K562 (cell line): ENCODE results near the gene MACF1. TPM values are rescaled to one million over a fixed set of nuclear protein-coding genes. Genes with fewer than 3 reads are reported as not detected.

Experiments used
- ATAC-seq: fragments of 200-7000 bp; cut with Tn5 transposase; 3 replicates; pipeline ENCODE4 v1.9.1; 2020; ENCODE audit warnings: moderate library complexity
- BruUV-seq: library from RNA; stranded (reverse); fragments of 400-500 nt; replicated peaks from 2 replicates; lab custom pipeline; 2021; lab: Mats Ljungman, UMichigan
- CTCF ChIA-PET: fragments of 300-600 bp; formaldehyde crosslinking; extraction: SDS; loops from one replicate; lab custom pipeline; 2021; ENCODE audit warnings: low intra/inter-chr PET ratio; lab: Yijun Ruan, JAX
- POLR2A ChIA-PET: fragments of 300-600, 350-650 bp; sonication (Branson Sonifier 250); formaldehyde crosslinking; extraction: SDS; loops from one replicate; lab custom pipeline; 2021; ENCODE audit warnings: antibody characterized with exemption, inconsistent platforms; lab: Yijun Ruan, JAX
- DNase-seq, 4 experiments: peaks; one replicate each; pipeline versions ENCODE4 v3.0.0 to v3.0.0-alpha.2; 2011 to 2018; ENCODE audit warnings: low spot score in 3 of 4, mixed read lengths in 3 of 4; ENCODE audit errors: extremely low read depth in 1 of 4
- FAIRE-seq: peaks from 2 replicates; lab custom pipeline; 2011; peaks lifted over from hg19 to GRCh38; lab: Jason Lieb, UNC
- H2AFZ ChIP-seq: 2 replicates; pipeline ENCODE4 v1.6.0; 2011; ENCODE audit warnings: low read depth, low read length, control low read depth, inconsistent platforms
- H3K27ac ChIP-seq: fragments of 200-600 bp; 3 replicates; pipeline ENCODE4 v1.8.0; 2011; ENCODE audit warnings: low read depth, mild to moderate bottlenecking, control low read depth, inconsistent platforms, low read length, moderate library complexity, mixed read lengths; ENCODE audit errors: extremely low read depth
- H3K27me3 ChIP-seq, 2 experiments: fragments of 300-600 bp in 1 of 2; 2 replicates in 1 of 2; 3 replicates in 1 of 2; pipeline versions ENCODE4 v1.6.0 to v1.8.0; 2011; ENCODE audit warnings: inconsistent platforms in 2 of 2, low read length in 2 of 2, mild to moderate bottlenecking in 1 of 2, mixed read lengths in 1 of 2, moderate library complexity in 1 of 2; ENCODE audit not compliant: control insufficient read depth in 2 of 2, insufficient read depth in 2 of 2
- H3K36me3 ChIP-seq: fragments of 300-600 bp; 3 replicates; pipeline ENCODE4 v1.8.0; 2011; ENCODE audit warnings: mild to moderate bottlenecking, low read length, inconsistent platforms; ENCODE audit not compliant: control insufficient read depth, insufficient read depth
- H3K4me1 ChIP-seq, 2 experiments: fragments of 200-600 bp in 1 of 2; replicated peaks in 1 of 2; 2 replicates in 1 of 2; 3 replicates in 1 of 2; pipeline versions ENCODE4 v1.5.1 to v1.8.0; 2011; ENCODE audit warnings: inconsistent platforms in 2 of 2, low read length in 2 of 2, mild to moderate bottlenecking in 1 of 2, mixed read lengths in 1 of 2, moderate library complexity in 1 of 2; ENCODE audit not compliant: control insufficient read depth in 2 of 2, insufficient read depth in 2 of 2
- H3K4me2 ChIP-seq: 2 replicates; pipeline ENCODE4 v1.6.1; 2011; ENCODE audit warnings: low read length, control low read depth, inconsistent platforms, mixed read lengths; ENCODE audit not compliant: insufficient read depth
- H3K4me3 ChIP-seq: fragments of 200-600 bp; sonication (generic), shearing (Covaris generic); 2 replicates; pipeline ENCODE4 v1.5.1; 2016; ENCODE audit warnings: control low read depth, inconsistent platforms
- H3K79me2 ChIP-seq: fragments of 200-600 bp; 3 replicates; pipeline ENCODE4 v1.8.0; 2011; ENCODE audit warnings: low read length, inconsistent platforms; ENCODE audit not compliant: control insufficient read depth, insufficient read depth
- H3K9ac ChIP-seq, 2 experiments: 2 replicates each; pipeline versions ENCODE4 v1.6.0 to v1.6.1; 2011; ENCODE audit warnings: low read depth in 2 of 2, low read length in 2 of 2, control low read depth in 1 of 2, inconsistent platforms in 1 of 2, mild to moderate bottlenecking in 1 of 2, mixed read lengths in 1 of 2; ENCODE audit not compliant: insufficient read depth in 1 of 2
- H3K9me1 ChIP-seq: one replicate; pipeline ENCODE4 v1.6.0; 2011; ENCODE audit warnings: inconsistent platforms, mild to moderate bottlenecking, low read length, moderate library complexity; ENCODE audit not compliant: control insufficient read depth, insufficient read depth
- H3K9me3 ChIP-seq: replicated peaks from 2 replicates; pipeline ENCODE4 v1.5.1; 2011; ENCODE audit warnings: low read depth, low read length, inconsistent platforms; ENCODE audit not compliant: control insufficient read depth, insufficient read depth
- H4K20me1 ChIP-seq: replicated peaks from 2 replicates; pipeline ENCODE4 v1.6.1; 2011; ENCODE audit warnings: low read length, inconsistent platforms, mixed read lengths; ENCODE audit not compliant: control insufficient read depth, insufficient read depth
- ARHGAP35 ChIP-seq: fragments of 450-650 bp; IDR thresholded peaks from 2 replicates; pipeline ENCODE4 v1.6.1; 2018; ENCODE audit not compliant: partially characterized antibody
- ARID2 ChIP-seq: fragments of 450-650 bp; IDR thresholded peaks from 2 replicates; pipeline ENCODE4 v1.6.1; 2017; ENCODE audit warnings: antibody characterized with exemption, mild to moderate bottlenecking
- CBFA2T2 ChIP-seq: fragments of 450-650 bp; conservative IDR thresholded peaks from 2 replicates; pipeline ENCODE4 v1.6.1; 2017; ENCODE audit warnings: mild to moderate bottlenecking
- CCAR2 ChIP-seq: fragments of 200-400 bp; formaldehyde crosslinking; IDR thresholded peaks from 2 replicates; pipeline ENCODE4 v1.6.1; 2017; ENCODE audit warnings: mild to moderate bottlenecking, low read depth, low read length
- DDX20 ChIP-seq: fragments of 450-650 bp; IDR thresholded peaks from 2 replicates; pipeline ENCODE4 v1.6.1; 2016; ENCODE audit warnings: missing genetic modification characterization, low read depth, mild to moderate bottlenecking, missing compliant biosample characterization, moderate library complexity
- IRF1 ChIP-seq: sonication (generic); formaldehyde crosslinking; IDR thresholded peaks from 2 replicates; pipeline ENCODE4 v1.8.0; 2022; ENCODE audit warnings: missing genetic modification reagents, mild to moderate bottlenecking, borderline replicate concordance
- IRF2 ChIP-seq: sonication (generic); formaldehyde crosslinking; IDR thresholded peaks from 2 replicates; pipeline ENCODE4 v1.8.1; 2022; ENCODE audit warnings: mild to moderate bottlenecking, missing genetic modification reagents
- MIER1 ChIP-seq: fragments of 450-650 bp; IDR thresholded peaks from 2 replicates; pipeline ENCODE4 v1.6.1; 2016; ENCODE audit warnings: antibody characterized with exemption, mild to moderate bottlenecking, low read depth
- NFIX ChIP-seq: fragments of 250-450 bp; sonication (Bioruptor Pico); IDR thresholded peaks from 2 replicates; pipeline ENCODE4 v1.4.0; 2020; ENCODE audit warnings: low read depth, mild to moderate bottlenecking, moderate library complexity
- RFX1 ChIP-seq: fragments of 450-650 bp; IDR thresholded peaks from 2 replicates; pipeline ENCODE4 v1.6.1; 2016; ENCODE audit warnings: mild to moderate bottlenecking, moderate library complexity
- SAFB2 ChIP-seq: fragments of 200-400 bp; formaldehyde crosslinking; IDR thresholded peaks from 2 replicates; pipeline ENCODE4 v1.6.1; 2018; ENCODE audit warnings: borderline replicate concordance, low read length, low read depth, moderate library complexity; ENCODE audit not compliant: severe bottlenecking
- SPI1 ChIP-seq: IDR thresholded peaks from 2 replicates; pipeline ENCODE4 v1.6.1; 2011; ENCODE audit warnings: low read depth, low read length, control low read depth, borderline replicate concordance
- SRF ChIP-seq, 2 experiments: fragments of 250-450, 450-650 bp in 1 of 2; sonication (Bioruptor Pico) in 1 of 2; sonication (generic) in 1 of 2; formaldehyde crosslinking; IDR thresholded peaks; 2 replicates each; pipeline versions ENCODE4 v1.5.0 to v1.5.1; 2020 to 2022; ENCODE audit warnings: mild to moderate bottlenecking in 1 of 2, missing genetic modification reagents in 1 of 2
- WHSC1 ChIP-seq: IDR thresholded peaks from one replicate; pipeline ENCODE4 v1.6.1; 2012; ENCODE audit warnings: low read length, control low read depth, inconsistent platforms
- ZFP36 ChIP-seq: fragments of 150-350 bp; IDR thresholded peaks from 2 replicates; pipeline ENCODE4 v1.6.1; 2018; ENCODE audit warnings: low read length, low read depth; ENCODE audit not compliant: partially characterized antibody
- ZNF511 ChIP-seq: sonication (generic); formaldehyde crosslinking; IDR thresholded peaks from 2 replicates; pipeline ENCODE4 v1.8.0; 2022; ENCODE audit warnings: mild to moderate bottlenecking, missing genetic modification reagents
- ZNF75A ChIP-seq: fragments of 450-650 bp; formaldehyde crosslinking; IDR thresholded peaks from 2 replicates; pipeline ENCODE4 v1.4.0; 2020; ENCODE audit warnings: mild to moderate bottlenecking
- WGBS: fragments of 100-300 bp; shearing (Covaris generic); methylation state at CpG from one replicate; pipeline ENCODE4 v1.1.6; 2016; ENCODE audit warnings: low coverage, mixed read lengths; ENCODE audit not compliant: insufficient coverage; ENCODE audit errors: missing lambda C conversion rate; 5-methylcytosine and 5-hydroxymethylcytosine counted together
- in situ Hi-C: fragments of 300-500 bp; cut with MboI; formaldehyde crosslinking; loops from 4 replicates; pipeline ENCODE4 v1.15.0; 2018; ENCODE audit warnings: inconsistent platforms, mixed read lengths
- intact Hi-C: fragments of 100-400 bp; cut with micrococcal nuclease; formaldehyde crosslinking; loops from 2 replicates; pipeline ENCODE4 v1.14.2; 2022
- polyA plus RNA-seq, 8 experiments: library from polyadenylated mRNA; depleted of rRNA in 4 of 8; stranded (reverse) in 5 of 8; unstranded in 3 of 8; fragments of >200 nt; fragmentation: Nextera tagmentation in 2 of 8; fragmentation: Illumina TruSeq in 1 of 8; extraction: Ambion mirVana in 2 of 8; extraction: Trizol in 1 of 8; gene quantifications; 2 replicates each; pipeline versions ENCODE4 v1.2.1 to v1.2.3, GENCODE V29; 2011 to 2014; ENCODE audit warnings: inconsistent platforms in 1 of 8, missing spikeins in 1 of 8
- total RNA-seq, 7 experiments: library from RNA; depleted of rRNA in 6 of 7; stranded (reverse); fragments of >200 nt in 6 of 7; fragmentation: Illumina TruSeq in 2 of 7; extraction: Trizol in 2 of 7; gene quantifications; 2 replicates each; pipeline versions ENCODE4 v1.2.1 to v1.2.3, GENCODE V29; 2011 to 2021; ENCODE audit warnings: low replicate concordance in 1 of 7

MACF1 gene
- total and polyA plus RNA-seq, 9 of the 15 experiments (the other 6 are each of a cell fraction or from before 2014, with no cell fraction given), result 13.2 to 232 (median 112) TPM

GRCh38 chr1:39236971-39237370 is 32.5 kb downstream of the MACF1 start:
- in situ Hi-C loops (no loop called here), intact Hi-C loops (no loop called here)
- Histone ChIP-seq H3K36me3 (peaks cover 47% of the 10 kb centered on the region), H4K20me1 (no peaks in the 10 kb centered on the region), H3K4me2 (no peak overlapping the region), H3K79me2 (peaks cover 15% of the 10 kb centered on the region; the same call in 2 of the 3 replicates), H3K4me3 (no peak overlapping the region), H2AFZ (no peak overlapping the region), H3K27me3 (no peaks in the 10 kb centered on the region), H3K27ac (no peak overlapping the region), H3K4me1 (peaks cover 0 to 3% of the 10 kb centered on the region in 2 experiments; a peak in 1 of 5 replicates), H3K9me1 (no peaks in the 10 kb centered on the region), H3K9me3 (no peaks in the 10 kb centered on the region), H3K9ac (no peak overlapping the region)
- ChIA-PET POLR2A (interaction anchor here (1.0 to 1.1 kb wide), 2 partner anchors 23 to 27 kb away, joined by 3 to 4 read pairs; no protein-coding TSS in a partner anchor), CTCF (no interaction called here)
- FAIRE-seq (no peak), ATAC-seq (no peak), DNase-seq (no peak)
- TF ChIP-seq SRF (CRISPR knock-in tag; IDR thresholded peaks at IDR 0.05) (no peak), SAFB2 (no peak), IRF1 (CRISPR knock-in tag) (no peak), CBFA2T2 (no peak), ZNF75A (CRISPR knock-in tag) (no peak), IRF2 (CRISPR knock-in tag) (no peak), CCAR2 (no peak), DDX20 (tag) (no peak), NFIX (CRISPR knock-in tag) (no peak), ARID2 (no peak), ARHGAP35 (no peak), ZNF511 (CRISPR knock-in tag) (no peak), ZFP36 (no peak), RFX1 (no peak), WHSC1 (no peak), SPI1 (no peak), MIER1 (no peak)
- 85% methylated on average over 4 of the region's 4 CpGs for WGBS
- no TSS peak for BruUV-seq
